Trophoblast cell (in vitro differentiated cells and primary cell): ENCODE results near the gene MAGI1.

Experiments used
- DNase-seq, 2 donors: peaks; one replicate each; pipeline ENCODE4 v3.0.0-alpha.2; 2016
- H2AFZ ChIP-seq: 2 replicates; pipeline ENCODE4 v1.6.1; 2013; ENCODE audit warnings: low read length, moderate library complexity, mild to moderate bottlenecking; ENCODE audit not compliant: insufficient read depth, poor library complexity
- H2AK5ac ChIP-seq: 2 replicates; pipeline ENCODE4 v1.6.1; 2013; ENCODE audit warnings: mild to moderate bottlenecking, low read length
- H2BK120ac ChIP-seq: 2 replicates; pipeline ENCODE4 v1.6.1; 2013; ENCODE audit warnings: low read length, mild to moderate bottlenecking, moderate library complexity; ENCODE audit not compliant: insufficient read depth, poor library complexity
- H2BK12ac ChIP-seq: 2 replicates; pipeline ENCODE4 v1.6.1; 2013; ENCODE audit warnings: mild to moderate bottlenecking, low read length, moderate library complexity
- H2BK5ac ChIP-seq: 2 replicates; pipeline ENCODE4 v1.6.1; 2013; ENCODE audit warnings: low read length, low read depth, moderate library complexity, mild to moderate bottlenecking; ENCODE audit not compliant: poor library complexity
- H3K14ac ChIP-seq: 2 replicates; pipeline ENCODE4 v1.6.1; 2013; ENCODE audit warnings: mild to moderate bottlenecking, low read length
- H3K18ac ChIP-seq: 2 replicates; pipeline ENCODE4 v1.6.1; 2013; ENCODE audit warnings: mild to moderate bottlenecking, low read length
- H3K23ac ChIP-seq: 2 replicates; pipeline ENCODE4 v1.6.1; 2013; ENCODE audit warnings: low read length
- H3K27ac ChIP-seq: 2 replicates; pipeline ENCODE4 v1.5.1; 2013; ENCODE audit warnings: low read depth, mild to moderate bottlenecking, inconsistent platforms, low read length, moderate library complexity
- H3K27me3 ChIP-seq: 2 replicates; pipeline ENCODE4 v1.6.1; 2013; ENCODE audit warnings: inconsistent platforms, mild to moderate bottlenecking, low read length, moderate library complexity; ENCODE audit not compliant: insufficient read depth
- H3K36me3 ChIP-seq, 2 experiments: 1 replicate in 1 of 2; 2 replicates in 1 of 2; pipeline ENCODE4 v1.6.1; 2013; ENCODE audit warnings: low read length in 2 of 2, mild to moderate bottlenecking in 2 of 2, moderate library complexity in 1 of 2; ENCODE audit not compliant: insufficient read depth in 2 of 2, control insufficient read depth in 1 of 2
- H3K4ac ChIP-seq: 2 replicates; pipeline ENCODE4 v1.6.1; 2013; ENCODE audit warnings: low read depth, mild to moderate bottlenecking, low read length, moderate library complexity
- H3K4me1 ChIP-seq, 2 experiments: 1 replicate in 1 of 2; 2 replicates in 1 of 2; pipeline ENCODE4 v1.6.1; 2013; ENCODE audit warnings: low read length in 2 of 2, mild to moderate bottlenecking in 2 of 2, moderate library complexity in 1 of 2; ENCODE audit not compliant: insufficient read depth in 2 of 2, control insufficient read depth in 1 of 2
- H3K4me2 ChIP-seq: 2 replicates; pipeline ENCODE4 v1.6.1; 2013; ENCODE audit warnings: inconsistent platforms, mild to moderate bottlenecking, low read length, moderate library complexity
- H3K4me3 ChIP-seq: 2 replicates; pipeline ENCODE4 v1.5.1; 2013; ENCODE audit warnings: mild to moderate bottlenecking, low read depth, low read length, inconsistent platforms
- H3K79me1 ChIP-seq: one replicate; pipeline ENCODE4 v1.6.1; 2013; ENCODE audit warnings: low read length
- H3K79me2 ChIP-seq: 2 replicates; pipeline ENCODE4 v1.6.1; 2013; ENCODE audit warnings: low read length, mild to moderate bottlenecking; ENCODE audit not compliant: control insufficient read depth, insufficient read depth, poor library complexity
- H3K9ac ChIP-seq: 2 replicates; pipeline ENCODE4 v1.6.1; 2013; ENCODE audit warnings: mild to moderate bottlenecking, low read length
- H3K9me3 ChIP-seq: 2 replicates; pipeline ENCODE4 v1.6.1; 2013; ENCODE audit warnings: low read depth, mild to moderate bottlenecking, control low read depth, inconsistent platforms, low read length; ENCODE audit not compliant: insufficient read depth
- H4K12ac ChIP-seq: 2 replicates; pipeline ENCODE4 v1.6.1; 2013; ENCODE audit warnings: low read depth, mild to moderate bottlenecking, low read length, moderate library complexity
- H4K8ac ChIP-seq: 2 replicates; pipeline ENCODE4 v1.6.1; 2013; ENCODE audit warnings: low read depth, mild to moderate bottlenecking, low read length, moderate library complexity
- H4K91ac ChIP-seq: one replicate; pipeline ENCODE4 v1.6.1; 2013; ENCODE audit warnings: low read depth, mild to moderate bottlenecking, low read length, moderate library complexity
- WGBS: extraction: QIAGEN DNeasy Blood & Tissue Kit; methylation state at CpG from one replicate; pipeline ENCODE4 v1.1.7; 2013; ENCODE audit warnings: missing lambda C conversion rate; ENCODE audit not compliant: insufficient read length, insufficient coverage; ENCODE audit errors: extremely low coverage; 5-methylcytosine and 5-hydroxymethylcytosine counted together

Gene MAGI1

GRCh38 chr3:65811892-65812291 is 226.8 kb downstream of the MAGI1 start:
- Histone ChIP-seq H3K4me2 (no peak overlapping the region), H3K4ac (no peak overlapping the region), H2AK5ac (no peak overlapping the region), H2BK12ac (no peak overlapping the region), H3K9ac (no peak overlapping the region), H3K18ac (no peak overlapping the region), H3K4me1 (peaks cover 3 to 4% of the 10 kb centered on the region in 2 experiments), H3K36me3 (no peaks in the 10 kb centered on the region), H2AFZ (no peak overlapping the region), H3K27me3 (no peaks in the 10 kb centered on the region), H3K9me3 (no peaks in the 10 kb centered on the region), H3K14ac (no peak overlapping the region), H3K4me3 (no peak overlapping the region), H4K8ac (no peak overlapping the region), H4K91ac (no peak overlapping the region), H3K23ac (no peak overlapping the region), H2BK120ac (no peak overlapping the region), H3K79me2 (no peaks in the 10 kb centered on the region), H4K12ac (no peak overlapping the region), H3K79me1 (peaks cover 2% of the 10 kb centered on the region), H3K27ac (no peak overlapping the region), H2BK5ac (no peak overlapping the region)
- WGBS: no CpG with 5 or more reads among the region's 8 CpGs
- DNase-seq: no peak

DNA sequence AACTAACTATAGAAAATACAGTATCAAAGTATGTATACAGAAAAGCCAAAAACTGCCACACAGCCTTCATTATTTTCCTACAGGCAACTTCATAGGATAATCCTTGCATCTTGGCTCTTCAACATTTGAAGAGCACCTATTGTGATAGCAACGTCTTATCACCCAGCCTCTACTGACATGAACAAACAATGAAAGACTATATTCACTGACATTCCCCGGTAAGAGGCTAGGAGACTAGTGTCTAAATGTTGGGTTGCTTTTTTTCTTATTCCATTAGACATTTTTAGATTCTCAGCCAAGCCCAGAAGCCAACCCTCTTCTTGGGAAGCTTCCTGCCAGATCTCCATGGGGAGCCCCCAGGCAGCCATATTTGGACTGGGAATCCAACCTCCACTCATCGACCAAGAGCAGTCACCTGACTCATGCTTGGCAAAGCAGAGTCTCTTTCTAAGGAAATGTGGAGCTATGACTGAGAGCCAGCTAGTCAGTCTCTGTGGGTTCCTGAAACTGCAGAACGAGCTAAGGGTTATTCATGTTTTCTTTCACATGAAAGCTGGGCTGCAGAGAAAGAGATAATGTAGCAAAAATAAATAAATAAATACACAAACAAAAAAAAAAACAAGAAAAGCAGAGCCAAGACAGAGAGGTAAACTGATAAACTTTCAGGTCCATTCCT is 227.5 kb downstream of the MAGI1 start:
- Histone ChIP-seq H4K91ac (no peak overlapping the region), H3K18ac (no peak overlapping the region), H2BK120ac (no peak overlapping the region), H3K79me1 (peaks cover 2% of the 10 kb centered on the region), H2AFZ (no peak overlapping the region), H4K8ac (no peak overlapping the region), H3K4me3 (no peak overlapping the region), H3K36me3 (no peaks in the 10 kb centered on the region), H3K27ac (no peak overlapping the region), H3K4me1 (peaks cover 3 to 4% of the 10 kb centered on the region in 2 experiments), H3K79me2 (no peaks in the 10 kb centered on the region), H2BK12ac (no peak overlapping the region), H3K4ac (no peak overlapping the region), H2BK5ac (no peak overlapping the region), H3K4me2 (no peak overlapping the region), H3K27me3 (no peaks in the 10 kb centered on the region), H3K14ac (no peak overlapping the region), H3K23ac (no peak overlapping the region), H3K9me3 (no peaks in the 10 kb centered on the region), H2AK5ac (no peak overlapping the region), H4K12ac (no peak overlapping the region), H3K9ac (no peak overlapping the region)
- no CpG with 5 or more reads among the region's 4 CpGs for WGBS
- no peak for DNase-seq

- Histone ChIP-seq H3K79me2 (no peaks in the 10 kb centered on the region), H3K18ac (no peak overlapping the region), H3K23ac (no peak overlapping the region), H3K36me3 (no peaks in the 10 kb centered on the region), H3K9ac (no peak overlapping the region), H3K27me3 (no peaks in the 10 kb centered on the region), H3K9me3 (no peaks in the 10 kb centered on the region), H3K4me3 (no peak overlapping the region), H4K8ac (no peak overlapping the region), H2BK12ac (no peak overlapping the region), H4K91ac (no peak overlapping the region), H3K4ac (no peak overlapping the region), H2BK120ac (no peak overlapping the region), H3K4me1 (peaks cover 3 to 4% of the 10 kb centered on the region in 2 experiments), H2BK5ac (no peak overlapping the region), H2AFZ (no peak overlapping the region), H3K14ac (no peak overlapping the region), H3K4me2 (no peak overlapping the region), H2AK5ac (no peak overlapping the region), H3K79me1 (peaks cover 2% of the 10 kb centered on the region), H3K27ac (no peak overlapping the region), H4K12ac (no peak overlapping the region)
- no CpG with 5 or more reads among the region's 7 CpGs for WGBS
- DNase-seq: no peak
Measured at GRCh38 chr3:65810302-65810701, 228.4 kb downstream of the MAGI1 start.

- Histone ChIP-seq H4K8ac (no peak overlapping the region), H3K18ac (no peak overlapping the region), H3K9me3 (no peaks in the 10 kb centered on the region), H2BK12ac (no peak overlapping the region), H3K27me3 (no peaks in the 10 kb centered on the region), H3K27ac (no peak overlapping the region), H3K79me1 (peaks cover 2% of the 10 kb centered on the region), H3K4me1 (peaks cover 3 to 4% of the 10 kb centered on the region in 2 experiments), H3K36me3 (no peaks in the 10 kb centered on the region), H3K4me2 (no peak overlapping the region), H3K14ac (no peak overlapping the region), H3K9ac (no peak overlapping the region), H3K4ac (no peak overlapping the region), H3K4me3 (no peak overlapping the region), H3K23ac (no peak overlapping the region), H4K91ac (no peak overlapping the region), H4K12ac (no peak overlapping the region), H2AFZ (no peak overlapping the region), H3K79me2 (no peaks in the 10 kb centered on the region), H2BK5ac (no peak overlapping the region), H2AK5ac (no peak overlapping the region), H2BK120ac (no peak overlapping the region)
- no CpG with 5 or more reads among the region's 2 CpGs for WGBS
- no peak for DNase-seq
Measured at GRCh38 chr3:65809641-65810150, 229.0 kb downstream of the MAGI1 start.
